BLaER1 treated with 17β-estradiol and CSF1 and Interleukin-3, amounts not matched to agents 10 nM and 100 nM (cell line): ENCODE measurements around the gene TPSG1.

Experiments
- H3K27ac ChIP-seq, 11 experiments: shearing (Covaris generic); formaldehyde crosslinking; 2 replicates each; pipeline ENCODE4 v1.8.1; 2022
- H3K27me3 ChIP-seq, 11 experiments: shearing (Covaris generic); formaldehyde crosslinking; 2 replicates each; pipeline ENCODE4 v1.8.1; 2022
- H3K36me3 ChIP-seq, 11 experiments: shearing (Covaris generic); formaldehyde crosslinking; 2 replicates each; pipeline ENCODE4 v1.8.1; 2022
- H3K4me1 ChIP-seq, 10 experiments: shearing (Covaris generic); formaldehyde crosslinking; 2 replicates each; pipeline ENCODE4 v1.8.1; 2022
- H3K4me2 ChIP-seq, 11 experiments: shearing (Covaris generic); formaldehyde crosslinking; 2 replicates each; pipeline ENCODE4 v1.8.1; 2022
- H3K4me3 ChIP-seq, 10 experiments: shearing (Covaris generic); formaldehyde crosslinking; 2 replicates each; pipeline ENCODE4 v1.8.1; 2022
- H3K9ac ChIP-seq, 11 experiments: shearing (Covaris generic); formaldehyde crosslinking; 2 replicates each; pipeline ENCODE4 v1.8.1; 2022
- H3K9me3 ChIP-seq, 11 experiments: shearing (Covaris generic); formaldehyde crosslinking; replicated peaks in 1 of 11; 2 replicates each; pipeline ENCODE4 v1.8.1; 2022
- H4K20me1 ChIP-seq, 11 experiments: shearing (Covaris generic); formaldehyde crosslinking; 2 replicates each; pipeline ENCODE4 v1.8.1; 2022
- Cebpa-rat ChIP-seq, 11 experiments: shearing (Covaris generic); IDR thresholded peaks; 2 replicates each; pipeline ENCODE4 v1.8.1; 2022

The TPSG1 gene

GRCh38 chr16:1184156-1184868 is 40.8 kb downstream of the TPSG1 start:
- Histone ChIP-seq H3K4me1 (peaks cover 32 to 71% (median 57%) of the 10 kb centered on the region in 10 experiments), H3K4me2 (peak overlapping the region; percentile 88 to 99 (median 96))
- no peak for TF ChIP-seq Cebpa-rat (IDR thresholded peaks at IDR 0.05)

GRCh38 chr16:1182950-1183907 is 41.8 kb downstream of the TPSG1 start:
- Histone ChIP-seq H3K4me1 (peaks cover 32 to 70% (median 47%) of the 10 kb centered on the region in 10 experiments), H3K9me3 (no peaks in the 10 kb centered on the region), H4K20me1 (peaks cover 0 to 94% (median 82%) of the 10 kb centered on the region in 11 experiments; a peak in 19 of 22 replicates), H3K4me2 (peak overlapping the region; percentile 88 to 99 (median 96)), H3K27me3 (peaks cover 0 to 29% (median 6%) of the 10 kb centered on the region in 11 experiments; a peak in 11 of 22 replicates), H3K9ac (peak overlapping the region in 6 of 11 experiments; percentile 11 to 61 (median 52); a peak in 9 of 22 replicates), H3K4me3 (peak overlapping the region in 9 of 10 experiments; percentile 32 to 61 (median 46); a peak in 14 of 20 replicates), H3K36me3 (no peaks in the 10 kb centered on the region), H3K27ac (peak overlapping the region in 3 of 11 experiments; percentile 48 to 69 (median 57); a peak in 4 of 22 replicates)
- TF ChIP-seq Cebpa-rat (IDR thresholded peaks at IDR 0.05) = no peak

More at GRCh38 chr16:1184156-1184868, 40.8 kb downstream of the TPSG1 start:
- Histone ChIP-seq H3K27ac (no peak overlapping the region), H3K36me3 (no peaks in the 10 kb centered on the region), H3K9ac (peak overlapping the region in 1 of 11 experiments; percentile 11; a peak in 1 of 22 replicates), H3K27me3 (peaks cover 0 to 29% (median 6%) of the 10 kb centered on the region in 11 experiments; a peak in 11 of 22 replicates), H4K20me1 (peaks cover 0 to 94% (median 83%) of the 10 kb centered on the region in 11 experiments; a peak in 20 of 22 replicates), H3K4me3 (no peak overlapping the region), H3K9me3 (no peaks in the 10 kb centered on the region)

GRCh38 chr16:1182316-1182671 is 42.8 kb downstream of the TPSG1 start:
- Histone ChIP-seq H3K4me2 (peak overlapping the region; percentile 88 to 99 (median 96)), H4K20me1 (peaks cover 0 to 90% (median 76%) of the 10 kb centered on the region in 11 experiments; a peak in 19 of 22 replicates), H3K36me3 (no peaks in the 10 kb centered on the region), H3K9me3 (no peaks in the 10 kb centered on the region), H3K4me3 (peak overlapping the region in 7 of 10 experiments; percentile 21 to 47 (median 41); a peak in 12 of 20 replicates), H3K27ac (peak overlapping the region in 3 of 11 experiments; percentile 48 to 69 (median 57); a peak in 4 of 22 replicates), H3K27me3 (peaks cover 0 to 26% (median 3%) of the 10 kb centered on the region in 11 experiments; a peak in 11 of 22 replicates), H3K9ac (peak overlapping the region in 9 of 11 experiments; percentile 12 to 57 (median 40); a peak in 11 of 22 replicates), H3K4me1 (peaks cover 32 to 61% (median 42%) of the 10 kb centered on the region in 10 experiments)
- no peak for TF ChIP-seq Cebpa-rat (IDR thresholded peaks at IDR 0.05)

GRCh38 chr16:1181404-1182315 is 43.4 kb downstream of the TPSG1 start:
- no peak for TF ChIP-seq Cebpa-rat (IDR thresholded peaks at IDR 0.05)
- peak overlapping the region in 4 of 10 experiments; percentile 25 to 46 (median 38); a peak in 5 of 20 replicates for H3K4me3 ChIP-seq
- peaks cover 0 to 26% (median 3%) of the 10 kb centered on the region in 11 experiments; a peak in 10 of 22 replicates for H3K27me3 ChIP-seq
- H3K4me1 ChIP-seq = peaks cover 32 to 60% (median 42%) of the 10 kb centered on the region in 10 experiments
- no peaks in the 10 kb centered on the region for H3K36me3 ChIP-seq
- peak overlapping the region; percentile 88 to 99 (median 96) for H3K4me2 ChIP-seq
- peaks cover 0 to 90% (median 76%) of the 10 kb centered on the region in 11 experiments; a peak in 18 of 22 replicates for H4K20me1 ChIP-seq
- peak overlapping the region in 7 of 11 experiments; percentile 7 to 56 (median 28); a peak in 7 of 22 replicates for H3K9ac ChIP-seq
- no peaks in the 10 kb centered on the region for H3K9me3 ChIP-seq
- H3K27ac ChIP-seq = peak overlapping the region in 2 of 11 experiments; percentile 57 to 69; a peak in 4 of 22 replicates

GRCh38 chr16:1180549-1181403 is 44.3 kb downstream of the TPSG1 start:
- peak overlapping the region in 10 of 11 experiments; percentile 18 to 99 (median 96); a peak in 20 of 22 replicates for H3K4me2 ChIP-seq
- H3K27ac ChIP-seq = no peak overlapping the region
- no peaks in the 10 kb centered on the region for H3K36me3 ChIP-seq
- peaks cover 0 to 92% (median 78%) of the 10 kb centered on the region in 11 experiments; a peak in 18 of 22 replicates for H4K20me1 ChIP-seq
- peaks cover 0 to 26% (median 3%) of the 10 kb centered on the region in 11 experiments; a peak in 10 of 22 replicates for H3K27me3 ChIP-seq
- no peak for TF ChIP-seq Cebpa-rat (IDR thresholded peaks at IDR 0.05)
- no peaks in the 10 kb centered on the region for H3K9me3 ChIP-seq
- no peak overlapping the region for H3K4me3 ChIP-seq
- H3K9ac ChIP-seq = peak overlapping the region in 2 of 11 experiments; percentile 7 to 24; a peak in 1 of 22 replicates
- H3K4me1 ChIP-seq = peaks cover 32 to 65% (median 42%) of the 10 kb centered on the region in 10 experiments

- Histone ChIP-seq H3K9me3 (no peaks in the 10 kb centered on the region), H3K4me1 (peaks cover 23 to 51% (median 29%) of the 10 kb centered on the region in 10 experiments), H3K36me3 (no peaks in the 10 kb centered on the region), H3K4me3 (no peak overlapping the region), H4K20me1 (peaks cover 0 to 93% (median 71%) of the 10 kb centered on the region in 11 experiments; a peak in 18 of 22 replicates), H3K4me2 (peak overlapping the region in 3 of 11 experiments; percentile 18 to 28 (median 24); a peak in 3 of 22 replicates), H3K27me3 (peaks cover 0 to 26% (median 3%) of the 10 kb centered on the region in 11 experiments; a peak in 10 of 22 replicates), H3K27ac (no peak overlapping the region), H3K9ac (no peak overlapping the region)
- no peak for TF ChIP-seq Cebpa-rat (IDR thresholded peaks at IDR 0.05)
Measured at GRCh38 chr16:1178295-1178910, 46.7 kb downstream of the TPSG1 start.
